Neutrophil (primary cell): Measurements from ENCODE around the gene MYH9.

ENCODE experiments used
- H3K27ac ChIP-seq: fragments of 200-600 bp; sonication (generic); 2 replicates; pipeline ENCODE4 v1.5.1; 2016; ENCODE audit warnings: mild to moderate bottlenecking, moderate library complexity
- H3K27me3 ChIP-seq: fragments of 200-600 bp; sonication (generic); 2 replicates; pipeline ENCODE4 v1.6.0; 2016; ENCODE audit warnings: mild to moderate bottlenecking
- H3K36me3 ChIP-seq: fragments of 200-600 bp; sonication (generic); 2 replicates; pipeline ENCODE4 v1.5.1; 2017
- H3K4me1 ChIP-seq, 2 experiments: fragments of 200-600 bp in 1 of 2; sonication (generic) in 1 of 2; 1 replicate in 1 of 2; 2 replicates in 1 of 2; pipeline versions ENCODE4 v1.5.1 to v1.6.1; 2013 to 2016; ENCODE audit warnings: low read depth in 1 of 2, low read length in 1 of 2, mild to moderate bottlenecking in 1 of 2, moderate library complexity in 1 of 2; ENCODE audit not compliant: control insufficient read depth in 1 of 2, insufficient read depth in 1 of 2
- H3K4me3 ChIP-seq, 2 experiments: fragments of 200-600 bp in 1 of 2; sonication (generic) in 1 of 2; 1 replicate in 1 of 2; 2 replicates in 1 of 2; pipeline ENCODE4 v1.5.1; 2013 to 2016; ENCODE audit warnings: low read depth in 1 of 2, low read length in 1 of 2, mild to moderate bottlenecking in 1 of 2, moderate library complexity in 1 of 2
- H3K9me3 ChIP-seq: fragments of 200-600 bp; sonication (generic); 2 replicates; pipeline ENCODE4 v1.5.1; 2016
- CTCF ChIP-seq: fragments of 200-600 bp; sonication (generic); IDR thresholded peaks from 2 replicates; pipeline ENCODE4 v1.5.1; 2016; ENCODE audit warnings: antibody characterized with exemption

MYH9 gene

GRCh38 chr22:36323855-36324331 is 63.9 kb downstream of the MYH9 start:
- H3K9me3 ChIP-seq: peaks cover 4% of the 10 kb centered on the region
- no peak overlapping the region for H3K4me3 ChIP-seq
- no peak for TF ChIP-seq CTCF
- no peaks in the 10 kb centered on the region for H3K27me3 ChIP-seq
- peaks cover 100% of the 10 kb centered on the region for H3K36me3 ChIP-seq
- H3K4me1 ChIP-seq: peaks cover 13 to 17% of the 10 kb centered on the region in 2 experiments
- H3K27ac ChIP-seq: peak overlapping the region; percentile 27

GRCh38 chr22:36323182-36323854 is 64.4 kb downstream of the MYH9 start:
- no peak for TF ChIP-seq CTCF
- peaks cover 4% of the 10 kb centered on the region for H3K9me3 ChIP-seq
- peak overlapping the region; percentile 27 for H3K27ac ChIP-seq
- peaks cover 7 to 12% of the 10 kb centered on the region in 2 experiments for H3K4me1 ChIP-seq
- peaks cover 100% of the 10 kb centered on the region for H3K36me3 ChIP-seq
- H3K4me3 ChIP-seq: no peak overlapping the region
- no peaks in the 10 kb centered on the region for H3K27me3 ChIP-seq

GRCh38 chr22:36322602-36322915 is 65.2 kb downstream of the MYH9 start:
- H3K4me1 ChIP-seq: peaks cover 3 to 5% of the 10 kb centered on the region in 2 experiments
- peak overlapping the region; percentile 27 for H3K27ac ChIP-seq
- no peak overlapping the region for H3K4me3 ChIP-seq
- H3K9me3 ChIP-seq: peaks cover 4% of the 10 kb centered on the region
- no peak for TF ChIP-seq CTCF
- no peaks in the 10 kb centered on the region for H3K27me3 ChIP-seq
- H3K36me3 ChIP-seq: peaks cover 100% of the 10 kb centered on the region

GRCh38 chr22:36321797-36322601 is 65.8 kb downstream of the MYH9 start:
- H3K36me3 ChIP-seq: peaks cover 100% of the 10 kb centered on the region
- H3K27me3 ChIP-seq: no peaks in the 10 kb centered on the region
- peaks cover 4% of the 10 kb centered on the region for H3K9me3 ChIP-seq
- no peak for TF ChIP-seq CTCF
- H3K27ac ChIP-seq: peak overlapping the region; percentile 25
- peaks cover 0 to 2% of the 10 kb centered on the region in 2 experiments for H3K4me1 ChIP-seq
- no peak overlapping the region for H3K4me3 ChIP-seq

GRCh38 chr22:36320553-36320952 is 67.2 kb downstream of the MYH9 start:
- H3K4me3 ChIP-seq: no peak overlapping the region
- no peak for TF ChIP-seq CTCF
- peaks cover 4% of the 10 kb centered on the region for H3K9me3 ChIP-seq
- peaks cover 100% of the 10 kb centered on the region for H3K36me3 ChIP-seq
- H3K4me1 ChIP-seq: no peaks in the 10 kb centered on the region
- peak overlapping the region; percentile 25 for H3K27ac ChIP-seq
- no peaks in the 10 kb centered on the region for H3K27me3 ChIP-seq
